SKM-1 (cell line): Measurements from ENCODE around the gene PGLYRP2.

Experiments used
- DNase-seq: peaks from one replicate; lab custom pipeline; 2025; ENCODE audit not compliant: unreplicated experiment; lab: John Stamatoyannopoulos, UW

PGLYRP2 gene

DNA sequence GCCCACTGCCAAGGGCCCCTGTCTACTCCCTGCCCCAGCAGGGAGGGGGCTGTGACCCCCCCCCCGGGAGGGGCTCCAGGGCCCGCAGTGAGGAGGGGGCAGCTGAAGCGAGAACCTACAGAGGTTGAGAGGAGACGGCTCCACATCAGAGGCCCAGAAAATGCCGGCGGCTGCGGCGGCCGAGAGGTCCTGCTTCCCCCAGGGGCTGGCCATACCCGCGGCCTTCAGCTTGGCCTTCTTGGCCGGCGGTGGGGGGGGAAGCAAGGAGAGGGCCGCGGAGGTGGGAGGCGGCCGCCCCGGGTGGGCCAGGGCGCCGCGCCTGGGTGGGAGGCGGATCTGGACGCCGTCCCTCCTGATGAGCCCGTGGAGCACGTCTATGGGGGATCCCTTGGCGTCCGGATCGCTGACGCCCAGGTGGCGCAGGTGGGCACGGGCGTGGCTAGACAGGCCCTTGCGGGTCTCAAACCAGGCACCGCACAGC lies 51.3 kb downstream of the PGLYRP2 start:
- no peak for DNase-seq

DNA sequence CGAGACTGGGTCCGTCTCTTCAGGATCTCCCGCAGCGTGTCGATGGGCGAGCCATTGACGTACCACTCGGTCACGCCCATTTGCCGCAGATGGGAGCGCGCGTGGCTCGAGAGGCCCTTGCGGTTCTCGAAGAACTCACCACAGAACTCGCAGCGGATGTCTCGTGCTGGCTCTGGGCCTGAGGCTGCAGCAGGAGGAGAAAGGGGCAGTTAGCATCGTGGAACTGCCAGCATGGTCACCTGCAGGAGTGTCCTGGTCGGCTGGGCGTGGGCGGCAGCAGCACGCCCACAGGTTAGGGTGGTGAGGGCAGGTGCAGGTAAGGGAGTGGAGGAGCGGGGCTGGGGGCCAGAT lies 52.0 kb downstream of the PGLYRP2 start:
- DNase-seq, result no peak

- no peak for DNase-seq
Measured at GRCh38 chr19:15426485-15427349, 52.6 kb downstream of the PGLYRP2 start.

DNA sequence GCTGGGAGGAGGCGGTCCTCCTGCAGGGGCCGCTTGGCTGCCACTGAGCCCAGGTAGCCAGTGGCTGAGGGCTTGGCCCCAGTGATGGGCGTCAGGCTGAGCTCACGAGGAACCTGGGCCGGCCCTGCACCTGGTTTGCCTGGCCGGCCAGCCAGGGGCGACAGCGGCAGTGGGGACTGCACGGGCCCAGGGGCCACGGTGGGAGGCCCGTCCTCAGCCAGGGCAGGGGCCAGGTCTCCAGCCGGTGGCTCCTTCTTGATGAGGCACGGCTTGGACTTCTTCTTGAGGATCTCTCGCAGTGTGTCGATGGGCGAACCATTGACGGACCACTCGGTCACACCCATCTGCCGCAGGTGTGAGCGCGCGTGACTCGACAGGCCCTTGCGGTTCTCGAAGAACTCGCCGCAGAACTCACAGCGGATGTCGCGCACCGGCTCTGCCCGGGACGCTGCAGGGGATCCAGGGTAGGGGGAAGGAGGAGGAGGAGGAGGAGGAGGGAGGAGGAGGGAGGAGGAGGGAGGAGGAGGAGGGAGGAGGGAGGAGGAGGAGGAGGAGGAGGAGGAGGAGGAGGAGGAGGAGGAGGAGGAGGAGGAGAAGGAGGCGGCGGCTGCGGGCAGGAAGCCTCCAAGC lies 53.9 kb downstream of the PGLYRP2 start:
- DNase-seq, result no peak

DNA sequence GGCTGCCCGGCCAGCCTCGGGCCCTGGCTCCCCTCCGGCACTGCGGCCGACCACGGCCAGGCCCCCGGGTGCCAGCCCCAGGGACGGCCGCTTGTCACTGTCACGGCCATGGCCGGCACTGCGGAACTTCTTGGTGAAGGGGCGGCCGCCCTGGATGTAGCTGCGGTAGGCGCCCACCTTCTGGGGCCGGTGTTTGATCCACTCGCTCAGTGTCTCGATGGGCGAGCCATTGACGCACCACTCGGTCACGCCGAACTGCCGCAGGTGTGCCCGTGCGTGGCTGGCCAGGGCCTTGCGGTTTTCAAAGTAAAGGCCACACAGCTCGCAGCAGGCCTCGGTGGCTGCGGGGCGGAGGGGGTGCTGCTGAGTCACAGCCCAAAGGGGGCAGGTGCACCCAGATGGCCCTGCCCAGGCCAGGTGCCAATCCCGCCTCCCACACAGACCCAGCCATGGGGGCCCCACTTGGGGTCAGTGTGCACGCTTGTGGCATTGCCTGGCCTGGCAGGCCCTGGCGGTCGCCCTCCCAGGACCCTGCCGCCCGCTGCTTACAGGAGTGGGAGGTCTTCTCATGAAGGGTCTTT lies 54.5 kb downstream of the PGLYRP2 start:
- no peak for DNase-seq

DNA sequence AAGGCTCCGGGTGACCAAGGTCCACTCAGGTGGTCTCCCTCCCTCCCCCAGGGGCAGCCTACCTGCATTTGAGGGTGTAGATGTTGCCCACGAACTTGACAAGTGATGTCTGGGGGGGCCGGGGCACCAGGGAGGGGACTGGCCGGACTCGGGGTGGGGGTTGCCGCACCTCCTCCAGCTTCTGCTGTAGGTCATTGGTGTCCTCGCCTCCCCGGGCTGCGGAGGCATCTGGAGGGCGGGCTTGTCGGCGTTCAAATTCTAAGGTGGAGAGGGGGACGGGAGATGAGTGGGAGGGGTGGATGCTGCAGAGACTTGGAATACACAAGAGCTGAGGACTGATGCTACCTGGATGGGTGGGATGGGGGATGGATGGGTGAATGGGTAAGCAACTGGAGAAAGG lies 55.2 kb downstream of the PGLYRP2 start:
- no peak for DNase-seq

DNA sequence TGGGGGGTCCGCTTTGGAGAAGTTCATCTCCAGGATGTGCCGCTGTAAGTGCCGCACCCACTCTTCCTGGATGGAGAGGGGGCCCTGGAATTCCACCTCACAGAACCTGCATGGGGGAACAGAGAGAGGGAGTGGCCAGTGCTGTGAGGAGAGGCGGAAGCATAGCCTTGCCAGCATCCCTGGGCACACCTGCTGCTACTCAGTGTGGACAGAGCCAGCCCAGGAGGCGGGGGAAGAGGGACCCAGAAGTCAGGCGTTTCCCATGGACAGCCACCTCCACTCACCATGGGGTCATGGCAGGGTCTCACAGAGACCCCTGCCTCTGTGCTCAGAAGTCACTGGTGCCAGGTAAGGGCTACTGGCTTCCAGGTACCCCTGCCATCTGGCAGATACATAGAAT lies 56.2 kb downstream of the PGLYRP2 start:
- DNase-seq, result no peak

- no peak for DNase-seq
Measured at GRCh38 chr19:15422296-15423075, 56.8 kb downstream of the PGLYRP2 start.

DNA sequence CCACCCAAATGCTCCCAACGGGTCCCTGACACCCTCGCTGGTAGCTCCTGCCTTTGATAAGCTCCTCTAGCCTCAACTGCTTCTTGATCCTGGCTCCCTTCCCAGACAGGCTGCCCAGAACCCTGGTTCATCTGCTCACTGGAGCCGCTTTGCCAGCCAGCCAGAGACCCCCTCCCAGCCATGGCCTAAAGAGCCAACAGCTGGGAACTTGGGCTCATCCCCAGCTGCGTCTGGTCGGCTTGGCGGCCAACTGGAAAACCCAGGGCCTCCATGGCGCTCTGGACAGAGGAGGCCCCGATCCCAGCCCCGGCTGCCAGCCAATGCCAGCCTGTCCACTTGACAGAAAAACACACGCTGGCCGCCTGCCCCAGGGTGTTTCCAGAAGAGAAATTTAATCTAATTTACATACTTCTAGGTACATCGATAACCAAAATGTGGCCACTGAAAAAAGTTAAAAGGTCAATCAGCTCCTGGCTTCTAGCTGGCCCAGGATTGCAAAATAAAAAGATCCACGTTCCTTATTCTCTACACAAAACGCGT lies 57.5 kb downstream of the PGLYRP2 start:
- no peak for DNase-seq

DNA sequence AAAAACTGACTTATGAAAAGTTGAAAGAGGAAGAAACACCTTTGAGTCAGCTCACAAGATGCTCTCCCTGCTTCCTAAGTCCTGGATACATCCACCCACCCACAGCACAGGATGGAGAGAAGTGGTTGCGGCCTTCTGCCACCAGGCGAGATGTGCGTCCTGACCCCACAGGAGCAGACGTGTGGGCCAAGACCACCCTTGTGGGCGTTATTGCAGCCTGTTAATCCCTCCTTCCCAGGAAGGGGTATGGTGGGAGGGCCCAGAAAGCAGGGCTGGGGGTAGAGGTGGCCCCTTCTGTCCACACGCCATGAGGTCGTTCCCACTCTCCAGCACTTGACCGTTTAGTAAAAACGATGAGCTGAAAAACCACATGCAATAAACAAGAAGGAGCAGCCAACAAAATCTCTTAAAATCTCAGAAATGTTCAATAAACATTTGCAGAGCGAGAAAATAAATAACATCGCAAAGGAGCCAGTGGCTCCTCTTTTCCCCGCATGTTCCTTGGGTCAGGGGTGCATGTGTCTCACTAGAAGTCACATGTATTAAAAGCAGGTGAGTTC lies 58.1 kb downstream of the PGLYRP2 start:
- no peak for DNase-seq

DNA sequence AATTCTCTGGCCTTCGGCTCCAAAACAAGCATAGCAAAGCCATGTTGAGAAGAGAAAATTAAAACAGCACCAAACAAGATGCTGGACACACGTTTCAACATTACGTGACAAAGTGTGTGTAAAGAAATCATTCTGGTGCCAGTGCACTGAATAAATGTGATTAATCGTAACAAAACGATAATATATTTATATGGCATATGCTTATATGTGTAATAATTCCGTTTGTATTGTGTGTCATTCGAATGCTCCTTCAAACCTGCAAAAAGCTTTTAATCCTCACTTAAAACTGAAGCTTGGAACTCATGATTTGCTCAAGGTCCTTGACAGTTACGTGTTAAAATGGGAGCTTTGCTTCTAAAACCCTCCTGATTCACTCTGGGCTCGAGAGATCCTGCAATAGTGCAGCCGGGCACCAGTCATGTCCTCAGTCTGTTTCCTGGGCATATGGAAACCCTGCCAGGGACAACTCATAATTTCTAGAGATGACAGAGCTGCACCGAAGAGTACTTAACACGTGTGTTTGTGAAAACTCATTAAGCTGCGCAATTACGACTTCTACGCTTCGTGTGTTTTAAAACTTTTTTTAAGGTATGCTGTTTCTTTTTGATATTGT lies 59.8 kb downstream of the PGLYRP2 start:
- no peak for DNase-seq
